HepG2 (cell line): ENCODE results near the gene DDX19B. TPM values are rescaled to one million over a fixed set of nuclear protein-coding genes. Genes with fewer than 3 reads are reported as not detected.
A peak's percentile ranks its signal among the peaks of the same experiment; 100 is the strongest.

ENCODE experiments used
- DPF2 ChIP-seq: sonication (generic); formaldehyde crosslinking; IDR thresholded peaks from 2 replicates; pipeline ENCODE4 v1.4.0; 2020; ENCODE audit warnings: mild to moderate bottlenecking, low read depth, missing genetic modification reagents, borderline replicate concordance
- GABPB1 ChIP-seq: IDR thresholded peaks from 2 replicates; pipeline ENCODE4 v1.6.1; 2016; ENCODE audit warnings: mild to moderate bottlenecking, missing genetic modification reagents, moderate library complexity, missing compliant biosample characterization
- MBD4 ChIP-seq: IDR thresholded peaks from 2 replicates; pipeline ENCODE4 v1.6.1; 2012; ENCODE audit warnings: low read length, inconsistent platforms, borderline replicate concordance
- MBNL3 ChIP-seq: fragments of 250-450 bp; sonication (Bioruptor Pico); conservative IDR thresholded peaks from 2 replicates; pipeline ENCODE4 v1.8.0; 2022; ENCODE audit warnings: mild to moderate bottlenecking, inconsistent platforms
- PAF1 ChIP-seq: IDR thresholded peaks from 2 replicates; pipeline ENCODE4 v1.6.1; 2016; ENCODE audit warnings: missing genetic modification reagents, missing compliant biosample characterization
- POLR2A ChIP-seq, 2 experiments: IDR thresholded peaks; 2 replicates each; pipeline ENCODE4 v1.6.1; 2011; ENCODE audit warnings: low read depth in 2 of 2, low read length in 2 of 2, mild to moderate bottlenecking in 1 of 2, moderate library complexity in 1 of 2; ENCODE audit not compliant: insufficient read depth in 1 of 2
- RBM22 ChIP-seq: fragments of 200-400 bp; formaldehyde crosslinking; optimal IDR thresholded peaks from 2 replicates; pipeline ENCODE3; 2017; ENCODE audit warnings: mild to moderate bottlenecking, low read length, moderate library complexity
- ZC3H13 ChIP-seq: sonication (generic); formaldehyde crosslinking; IDR thresholded peaks from 2 replicates; pipeline ENCODE4 v1.8.1; 2023; ENCODE audit warnings: mild to moderate bottlenecking, missing genetic modification reagents, moderate library complexity
- ZEB1 ChIP-seq: IDR thresholded peaks from 2 replicates; pipeline ENCODE4 v1.6.1; 2012; ENCODE audit warnings: mild to moderate bottlenecking, low read depth, inconsistent platforms; ENCODE audit not compliant: insufficient replicate concordance
- ZNF180 ChIP-seq: sonication (generic); formaldehyde crosslinking; IDR thresholded peaks from 2 replicates; pipeline ENCODE4 v1.4.0; 2020; ENCODE audit warnings: low read depth, missing genetic modification reagents, borderline replicate concordance
- ZNF605 ChIP-seq: sonication (generic); formaldehyde crosslinking; IDR thresholded peaks from 2 replicates; pipeline ENCODE4 v1.8.0; 2022; ENCODE audit warnings: mild to moderate bottlenecking, missing genetic modification reagents
- ZNF614 ChIP-seq: IDR thresholded peaks from 2 replicates; pipeline ENCODE4 v1.6.1; 2018; ENCODE audit warnings: missing biosample characterization, missing genetic modification reagents, inconsistent platforms, borderline replicate concordance
- ZNF773 ChIP-seq: sonication (generic); formaldehyde crosslinking; IDR thresholded peaks from 2 replicates; pipeline ENCODE4 v1.4.0; 2020; ENCODE audit warnings: missing genetic modification reagents, borderline replicate concordance
- polyA plus RNA-seq, 8 experiments: library from polyadenylated mRNA; depleted of rRNA in 3 of 8; stranded (reverse) in 7 of 8; unstranded in 1 of 8; fragments of >200 nt; fragmentation: Illumina TruSeq in 4 of 8; extraction: Trizol in 4 of 8; gene quantifications; 2 replicates each; pipeline versions ENCODE4 v1.2.1 to v1.2.3, GENCODE V29; 2011 to 2016; ENCODE audit warnings: low read depth in 4 of 8, missing spikeins in 1 of 8, mixed read lengths in 1 of 8; ENCODE audit not compliant: insufficient read depth in 1 of 8
- total RNA-seq, 5 experiments: library from RNA; depleted of rRNA; stranded (reverse); fragments of >200 nt; fragmentation: Illumina TruSeq; extraction: Trizol; gene quantifications; 2 replicates each; pipeline ENCODE4 v1.2.3, GENCODE V29; 2016; ENCODE audit warnings: low read depth in 1 of 5
- TF ChIP-seq, protein P1 (sequence below): sonication (generic); formaldehyde crosslinking; IDR thresholded peaks from 2 replicates; pipeline ENCODE4 v1.5.1; 2020; ENCODE audit warnings: mild to moderate bottlenecking, missing genetic modification reagents, moderate library complexity
- TF ChIP-seq, protein P2 (sequence below): sonication (generic); formaldehyde crosslinking; conservative IDR thresholded peaks from 2 replicates; pipeline ENCODE4 v1.8.0; 2022; ENCODE audit warnings: mild to moderate bottlenecking, moderate library complexity, missing genetic modification reagents
- TF ChIP-seq, protein P3 (sequence below): sonication (generic); formaldehyde crosslinking; conservative IDR thresholded peaks from 2 replicates; pipeline ENCODE4 v1.5.0; 2020; ENCODE audit warnings: missing genetic modification reagents
- TF ChIP-seq, protein P4 (sequence below): sonication (generic); formaldehyde crosslinking; IDR thresholded peaks from 2 replicates; pipeline ENCODE4 v1.4.0; 2020; ENCODE audit warnings: missing genetic modification reagents, borderline replicate concordance

The DDX19B gene
- total and polyA plus RNA-seq, 2 of the 13 experiments (the other 11 are each of a cell fraction or from before 2014, with no cell fraction given), result 36.2 to 40.0 TPM

DNA sequence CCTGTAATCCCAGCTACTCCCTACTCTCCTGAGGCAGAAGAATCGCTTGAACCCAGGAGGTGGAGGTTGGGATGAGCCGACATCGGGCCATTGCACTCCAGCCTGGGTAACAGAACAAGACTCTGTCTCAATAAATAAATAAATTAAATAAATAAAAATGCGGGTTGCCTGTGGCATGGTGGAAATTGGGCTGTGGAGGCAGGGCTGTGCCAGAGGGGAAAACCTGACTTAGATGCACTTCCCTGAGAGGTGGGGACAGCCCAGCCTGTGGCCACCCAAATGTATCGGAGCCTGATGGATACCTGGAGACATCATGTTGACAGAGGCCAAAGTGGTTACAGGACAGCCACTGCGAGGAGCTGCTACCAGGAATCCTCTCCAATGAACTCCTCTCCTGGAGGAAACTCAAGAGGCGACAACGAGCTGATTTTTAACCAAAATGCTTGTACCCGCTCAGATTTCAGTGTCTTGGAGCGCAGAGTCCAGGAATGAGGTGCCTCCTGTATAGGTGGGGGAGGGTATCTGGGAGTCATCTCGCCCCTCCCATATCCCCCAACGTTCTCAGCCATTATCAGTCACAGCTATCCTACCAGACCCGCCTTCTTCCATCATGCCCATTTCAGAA lies 80.0 kb downstream of the DDX19B start (continued):
- TF ChIP-seq, protein P1, sequence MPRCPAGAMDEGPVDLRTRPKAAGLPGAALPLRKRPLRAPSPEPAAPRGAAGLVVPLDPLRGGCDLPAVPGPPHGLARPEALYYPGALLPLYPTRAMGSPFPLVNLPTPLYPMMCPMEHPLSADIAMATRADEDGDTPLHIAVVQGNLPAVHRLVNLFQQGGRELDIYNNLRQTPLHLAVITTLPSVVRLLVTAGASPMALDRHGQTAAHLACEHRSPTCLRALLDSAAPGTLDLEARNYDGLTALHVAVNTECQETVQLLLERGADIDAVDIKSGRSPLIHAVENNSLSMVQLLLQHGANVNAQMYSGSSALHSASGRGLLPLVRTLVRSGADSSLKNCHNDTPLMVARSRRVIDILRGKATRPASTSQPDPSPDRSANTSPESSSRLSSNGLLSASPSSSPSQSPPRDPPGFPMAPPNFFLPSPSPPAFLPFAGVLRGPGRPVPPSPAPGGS (CRISPR knock-in tag), result no peak
- TF ChIP-seq GABPB1 (CRISPR knock-in tag) (no peak), ZNF180 (CRISPR knock-in tag) (no peak), MBD4 (0 out of 2 replicates have a peak, but pooled peaks have one; percentile 47), PAF1 (CRISPR knock-in tag) (0 out of 2 replicates have a peak, but pooled peaks have one; percentile 79), ZEB1 (no peak), RBM22 (peak; percentile 98), POLR2A (IDR thresholded peaks at IDR 0.05; ENCODE audit: insufficient read depth in 1 of 2, low read depth in 2 of 2, low read length in 2 of 2) (peak in 1 of 2 experiments; percentile 52; a peak in 2 of 4 replicates), MBNL3 (CRISPR knock-in tag) (no peak), DPF2 (no peak), ZC3H13 (CRISPR knock-in tag) (peak; percentile 26), ZNF614 (CRISPR knock-in tag) (no peak), ZNF773 (CRISPR knock-in tag) (no peak), ZNF605 (peak; percentile 26; the same call in 1 of the 2 replicates)
- TF ChIP-seq, protein P2, sequence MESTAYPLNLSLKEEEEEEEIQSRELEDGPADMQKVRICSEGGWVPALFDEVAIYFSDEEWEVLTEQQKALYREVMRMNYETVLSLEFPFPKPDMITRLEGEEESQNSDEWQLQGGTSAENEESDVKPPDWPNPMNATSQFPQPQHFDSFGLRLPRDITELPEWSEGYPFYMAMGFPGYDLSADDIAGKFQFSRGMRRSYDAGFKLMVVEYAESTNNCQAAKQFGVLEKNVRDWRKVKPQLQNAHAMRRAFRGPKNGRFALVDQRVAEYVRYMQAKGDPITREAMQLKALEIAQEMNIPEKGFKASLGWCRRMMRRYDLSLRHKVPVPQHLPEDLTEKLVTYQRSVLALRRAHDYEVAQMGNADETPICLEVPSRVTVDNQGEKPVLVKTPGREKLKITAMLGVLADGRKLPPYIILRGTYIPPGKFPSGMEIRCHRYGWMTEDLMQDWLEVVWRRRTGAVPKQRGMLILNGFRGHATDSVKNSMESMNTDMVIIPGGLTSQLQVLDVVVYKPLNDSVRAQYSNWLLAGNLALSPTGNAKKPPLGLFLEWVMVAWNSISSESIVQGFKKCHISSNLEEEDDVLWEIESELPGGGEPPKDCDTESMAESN (CRISPR knock-in tag), result 0 out of 2 replicates have a peak, but pooled peaks have one; percentile 3
- TF ChIP-seq, protein P3, sequence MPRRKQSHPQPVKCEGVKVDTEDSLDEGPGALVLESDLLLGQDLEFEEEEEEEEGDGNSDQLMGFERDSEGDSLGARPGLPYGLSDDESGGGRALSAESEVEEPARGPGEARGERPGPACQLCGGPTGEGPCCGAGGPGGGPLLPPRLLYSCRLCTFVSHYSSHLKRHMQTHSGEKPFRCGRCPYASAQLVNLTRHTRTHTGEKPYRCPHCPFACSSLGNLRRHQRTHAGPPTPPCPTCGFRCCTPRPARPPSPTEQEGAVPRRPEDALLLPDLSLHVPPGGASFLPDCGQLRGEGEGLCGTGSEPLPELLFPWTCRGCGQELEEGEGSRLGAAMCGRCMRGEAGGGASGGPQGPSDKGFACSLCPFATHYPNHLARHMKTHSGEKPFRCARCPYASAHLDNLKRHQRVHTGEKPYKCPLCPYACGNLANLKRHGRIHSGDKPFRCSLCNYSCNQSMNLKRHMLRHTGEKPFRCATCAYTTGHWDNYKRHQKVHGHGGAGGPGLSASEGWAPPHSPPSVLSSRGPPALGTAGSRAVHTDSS, result no peak
- TF ChIP-seq, protein P4, sequence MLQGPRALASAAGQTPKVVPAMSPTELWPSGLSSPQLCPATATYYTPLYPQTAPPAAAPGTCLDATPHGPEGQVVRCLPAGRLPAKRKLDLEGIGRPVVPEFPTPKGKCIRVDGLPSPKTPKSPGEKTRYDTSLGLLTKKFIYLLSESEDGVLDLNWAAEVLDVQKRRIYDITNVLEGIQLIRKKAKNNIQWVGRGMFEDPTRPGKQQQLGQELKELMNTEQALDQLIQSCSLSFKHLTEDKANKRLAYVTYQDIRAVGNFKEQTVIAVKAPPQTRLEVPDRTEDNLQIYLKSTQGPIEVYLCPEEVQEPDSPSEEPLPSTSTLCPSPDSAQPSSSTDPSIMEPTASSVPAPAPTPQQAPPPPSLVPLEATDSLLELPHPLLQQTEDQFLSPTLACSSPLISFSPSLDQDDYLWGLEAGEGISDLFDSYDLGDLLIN (CRISPR knock-in tag), result no peak
